Testis (tissue), 3 donors: Measurements from ENCODE around the gene CXXC5. TPM values are rescaled to one million over a fixed set of nuclear protein-coding genes. Genes with fewer than 3 reads are reported as not detected.
A peak's percentile ranks its signal among the peaks of the same experiment; 100 is the strongest.
"Not testable (repeated sequence)": the region's sequence is repeated elsewhere in the genome, so short reads cannot be mapped to it uniquely, and the experiment has no call there.

Source experiments
- DNase-seq: peaks from one replicate; pipeline ENCODE4 v3.0.0-alpha.2; 2019
- H3K27ac ChIP-seq, 2 donors: fragments of 200-600 bp; sonication (generic); one replicate each; pipeline ENCODE4 v1.5.1; 2019
- H3K27me3 ChIP-seq: fragments of 200-600 bp; sonication (generic); one replicate; pipeline ENCODE4 v1.5.1; 2019
- H3K36me3 ChIP-seq: fragments of 200-600 bp; sonication (generic); one replicate; pipeline ENCODE4 v1.5.1; 2017; ENCODE audit warnings: low read depth; ENCODE audit errors: missing control alignments
- H3K4me1 ChIP-seq: fragments of 200-600 bp; sonication (generic); one replicate; pipeline ENCODE4 v1.5.1; 2019
- H3K4me3 ChIP-seq, 2 donors: fragments of 200-600 bp; sonication (generic); one replicate each; pipeline ENCODE4 v1.5.1; 2017 to 2019
- H3K9me3 ChIP-seq: fragments of 200-600 bp; sonication (generic); one replicate; pipeline ENCODE4 v1.5.1; 2017
- POLR2A ChIP-seq: fragments of 450-650 bp; IDR thresholded peaks from one replicate; pipeline ENCODE4 v1.6.1; 2017; ENCODE audit warnings: antibody characterized with exemption, mild to moderate bottlenecking, moderate library complexity
- WGBS, 2 donors: methylation state at CpG; one replicate each; pipeline ENCODE4 v1.1.5; 2018; 5-methylcytosine and 5-hydroxymethylcytosine counted together
- intact Hi-C: fragments of 100-400 bp; cut with DNase I; formaldehyde crosslinking; loops from one replicate; pipeline ENCODE4 v1.15.1; 2023; ENCODE audit warnings: low total_unique reads
- polyA plus RNA-seq: library from polyadenylated mRNA; stranded (reverse); fragments of 350-450 nt; fragmentation: Illumina TruSeq; extraction: RNeasy Lipid Tissue Mini Kit (QIAGEN cat#74804); gene quantifications from one replicate; pipeline ENCODE4 v1.2.3, GENCODE V29; 2014; ENCODE audit warnings: low read depth, low replicate concordance; ENCODE audit not compliant: insufficient read depth
- total RNA-seq, 2 donors: library from RNA; depleted of rRNA; stranded (reverse); fragments of >200 nt; gene quantifications; one replicate each; pipeline ENCODE4 v1.2.3, GENCODE V29; 2016
- TF ChIP-seq, protein P1 (sequence below), 3 experiments: fragments of 450-650 bp in 2 of 3; fragments of 200-600 bp in 1 of 3; sonication (generic) in 1 of 3; IDR thresholded peaks; one replicate each; pipeline ENCODE4 v1.5.1; 2016 to 2019; ENCODE audit warnings: antibody characterized with exemption in 3 of 3, mild to moderate bottlenecking in 2 of 3, moderate library complexity in 1 of 3

Gene CXXC5
- total and polyA plus RNA-seq, 3 donors from 2014 or later, result 71.1 to 94.7 (median 78.3) TPM

DNA sequence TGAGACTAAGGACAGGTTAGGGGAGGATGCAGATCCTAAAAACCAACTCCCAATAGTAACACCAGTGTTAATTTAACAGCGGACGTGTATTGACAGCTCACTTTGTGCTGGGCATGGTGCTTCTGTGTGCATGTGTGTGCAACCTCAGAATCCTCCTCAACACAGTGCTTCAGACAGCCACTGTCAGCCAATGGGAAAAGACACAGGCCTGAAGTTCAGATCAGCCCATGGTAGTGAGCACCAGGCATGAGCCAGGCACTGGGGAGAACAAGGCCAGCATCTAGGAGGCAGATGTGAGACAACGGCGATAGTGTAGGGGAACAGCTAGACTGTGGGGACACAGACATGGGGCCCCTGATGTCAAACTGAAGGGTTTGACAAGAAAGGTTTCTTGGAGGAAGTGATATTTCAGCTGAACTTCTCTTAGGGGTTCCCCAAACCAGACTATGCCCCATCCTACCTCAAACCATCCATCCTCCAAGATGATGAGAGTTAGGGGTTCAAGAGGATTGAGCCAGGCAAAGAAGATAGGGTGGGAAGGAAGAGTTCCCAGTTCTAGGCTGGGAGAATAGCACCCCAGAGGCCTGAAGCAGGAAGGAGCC is 75.9 kb downstream of the CXXC5 start:
- H3K4me1 ChIP-seq, result no peaks in the 10 kb centered on the region
- WGBS, 2 donors, result 96 to 98% methylated on average over 4 of the region's 4 CpGs
- no peaks in the 10 kb centered on the region for H3K9me3 ChIP-seq
- H3K36me3 ChIP-seq, result no peaks in the 10 kb centered on the region
- TF ChIP-seq, protein P1, sequence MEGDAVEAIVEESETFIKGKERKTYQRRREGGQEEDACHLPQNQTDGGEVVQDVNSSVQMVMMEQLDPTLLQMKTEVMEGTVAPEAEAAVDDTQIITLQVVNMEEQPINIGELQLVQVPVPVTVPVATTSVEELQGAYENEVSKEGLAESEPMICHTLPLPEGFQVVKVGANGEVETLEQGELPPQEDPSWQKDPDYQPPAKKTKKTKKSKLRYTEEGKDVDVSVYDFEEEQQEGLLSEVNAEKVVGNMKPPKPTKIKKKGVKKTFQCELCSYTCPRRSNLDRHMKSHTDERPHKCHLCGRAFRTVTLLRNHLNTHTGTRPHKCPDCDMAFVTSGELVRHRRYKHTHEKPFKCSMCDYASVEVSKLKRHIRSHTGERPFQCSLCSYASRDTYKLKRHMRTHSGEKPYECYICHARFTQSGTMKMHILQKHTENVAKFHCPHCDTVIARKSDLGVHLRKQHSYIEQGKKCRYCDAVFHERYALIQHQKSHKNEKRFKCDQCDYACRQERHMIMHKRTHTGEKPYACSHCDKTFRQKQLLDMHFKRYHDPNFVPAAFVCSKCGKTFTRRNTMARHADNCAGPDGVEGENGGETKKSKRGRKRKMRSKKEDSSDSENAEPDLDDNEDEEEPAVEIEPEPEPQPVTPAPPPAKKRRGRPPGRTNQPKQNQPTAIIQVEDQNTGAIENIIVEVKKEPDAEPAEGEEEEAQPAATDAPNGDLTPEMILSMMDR (IDR thresholded peaks at IDR 0.05), result no peak
- TF ChIP-seq POLR2A, result no peak
- H3K4me3 ChIP-seq, result no peak overlapping the region
- DNase-seq, result no peak
- intact Hi-C loops, result no loop called here
- no peak overlapping the region for H3K27ac ChIP-seq
- H3K27me3 ChIP-seq, result no peaks in the 10 kb centered on the region

DNA sequence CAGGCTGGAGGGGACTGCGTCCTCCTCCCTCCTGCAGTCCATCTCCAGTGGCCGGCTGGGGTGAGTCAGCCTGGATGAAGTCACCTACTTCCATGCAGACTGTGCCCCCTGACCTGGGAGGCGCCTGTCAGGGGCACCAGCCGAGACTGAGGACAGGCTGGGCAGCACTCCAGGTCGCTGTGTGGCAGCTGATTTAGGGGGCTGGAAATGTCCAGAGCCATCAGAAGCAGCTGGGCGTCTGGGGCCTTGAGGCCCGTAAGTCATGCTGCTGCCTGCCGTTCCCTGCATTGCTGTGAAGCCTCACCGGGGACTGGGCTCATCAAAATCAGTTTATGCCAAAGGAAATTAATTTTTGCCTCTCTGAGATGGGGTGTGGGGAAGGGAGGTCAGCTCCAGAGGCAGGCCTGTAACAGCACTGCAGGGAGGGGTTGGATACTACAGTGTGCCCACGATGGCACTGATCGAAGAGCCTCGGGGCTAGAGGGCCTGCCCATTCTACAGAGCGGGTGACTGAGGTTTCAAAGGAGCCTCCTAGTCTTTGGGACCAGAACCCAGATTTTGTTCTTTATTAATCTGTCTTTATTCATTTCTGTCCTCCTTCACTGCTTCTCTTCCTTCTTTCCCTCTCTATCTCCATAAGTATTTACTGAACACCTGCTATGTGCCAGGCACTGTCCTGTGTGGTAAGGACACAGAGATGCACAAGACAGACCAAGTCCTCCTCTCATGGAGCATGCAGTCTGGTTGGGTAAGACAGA is 77.1 kb downstream of the CXXC5 start:
- Histone ChIP-seq H3K9me3 (no peaks in the 10 kb centered on the region), H3K4me1 (no peaks in the 10 kb centered on the region), H3K27ac (no peak overlapping the region), H3K4me3 (no peak overlapping the region), H3K27me3 (no peaks in the 10 kb centered on the region), H3K36me3 (no peaks in the 10 kb centered on the region)
- peak; percentile 29 for DNase-seq
- WGBS, 2 donors, result 68 to 73% methylated on average over 9 to 13 of the region's 13 CpGs
- intact Hi-C loops, result no loop called here
- TF ChIP-seq, protein P1 (IDR thresholded peaks at IDR 0.05), result no peak
- TF ChIP-seq POLR2A, result no peak

DNA sequence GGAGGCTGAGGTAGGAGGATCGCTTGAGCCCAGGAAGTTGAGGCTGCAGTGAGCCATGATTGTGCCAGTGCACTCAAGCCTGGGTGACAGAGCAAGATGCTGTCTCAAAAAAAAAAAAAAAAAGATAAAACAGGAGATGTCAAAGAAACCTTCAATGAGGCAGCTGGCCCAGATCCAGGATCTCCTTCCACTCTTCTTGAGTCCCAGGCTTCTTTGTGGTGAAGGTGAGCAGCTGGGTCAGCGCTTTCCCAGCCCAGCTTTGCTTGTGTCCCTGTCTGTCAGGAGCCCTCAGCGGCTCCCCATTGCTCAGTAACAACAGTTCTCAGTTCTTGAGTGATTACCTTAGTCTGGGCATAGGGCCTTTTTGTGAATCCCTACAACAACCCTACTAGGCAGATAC is 78.1 kb downstream of the CXXC5 start:
- H3K9me3 ChIP-seq, result no peaks in the 10 kb centered on the region
- no peaks in the 10 kb centered on the region for H3K27me3 ChIP-seq
- no peaks in the 10 kb centered on the region for H3K36me3 ChIP-seq
- H3K4me1 ChIP-seq, result no peaks in the 10 kb centered on the region
- no peak overlapping the region for H3K27ac ChIP-seq
- TF ChIP-seq, protein P1 (IDR thresholded peaks at IDR 0.05), result no peak
- no peak for TF ChIP-seq POLR2A
- DNase-seq, result no peak
- intact Hi-C loops, result no loop called here
- 94% methylated on average over 3 of the region's 3 CpGs for WGBS, 2 donors
- no peak overlapping the region for H3K4me3 ChIP-seq

DNA sequence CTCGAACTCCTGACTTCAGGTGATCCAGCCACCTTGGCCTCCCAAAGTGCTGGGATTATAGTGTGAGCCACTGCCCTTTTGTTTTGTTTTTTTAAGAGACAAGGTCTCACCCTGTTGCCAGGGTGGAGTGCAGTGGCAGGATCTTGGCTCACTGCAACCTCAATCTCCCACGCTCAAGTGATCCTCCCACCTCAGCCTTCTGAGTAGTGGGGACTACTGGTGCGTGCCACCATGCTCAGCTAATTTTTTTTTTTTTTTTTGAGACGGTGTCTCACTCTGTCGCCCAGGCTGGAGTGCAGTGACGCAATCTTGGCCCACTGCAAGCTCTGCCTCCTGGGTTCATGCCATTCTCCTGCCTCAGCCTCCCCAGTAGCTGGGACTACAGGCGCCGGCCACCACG is 79.5 kb downstream of the CXXC5 start:
- H3K9me3 ChIP-seq, intact Hi-C loops, H3K4me1 ChIP-seq, H3K36me3 ChIP-seq, H3K27ac ChIP-seq, H3K4me3 ChIP-seq, H3K27me3 ChIP-seq, DNase-seq: not testable (repeated sequence)
- WGBS, 2 donors, result 82 to 90% methylated on average over 9 of the region's 9 CpGs

DNA sequence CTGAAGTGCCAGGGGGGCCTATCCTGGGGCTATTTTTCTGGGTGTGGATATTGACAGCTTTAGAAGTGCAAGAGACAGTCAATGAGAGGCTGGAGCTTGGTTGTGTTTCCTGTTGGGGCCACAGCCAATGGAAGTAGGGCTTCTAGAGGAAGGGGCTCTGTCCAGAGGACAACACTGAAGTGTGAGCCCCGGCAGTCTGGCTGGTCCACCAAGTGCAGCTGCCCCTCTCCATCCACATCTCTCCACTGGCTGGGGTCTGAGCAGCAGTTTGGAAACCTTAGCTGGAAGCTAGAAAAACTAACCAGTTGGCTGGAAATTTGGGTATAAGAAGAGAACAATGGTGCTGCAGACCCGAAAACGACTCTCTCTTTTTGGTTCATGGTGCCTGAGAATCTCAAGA is 83.1 kb downstream of the CXXC5 start:
- no peaks in the 10 kb centered on the region for H3K9me3 ChIP-seq
- no peak for TF ChIP-seq POLR2A
- TF ChIP-seq, protein P1 (IDR thresholded peaks at IDR 0.05), result no peak
- no peak overlapping the region for H3K4me3 ChIP-seq
- intact Hi-C loops, result no loop called here
- H3K36me3 ChIP-seq, result no peaks in the 10 kb centered on the region
- no peak overlapping the region for H3K27ac ChIP-seq
- WGBS, 2 donors, result 78 to 83% methylated on average over 3 of the region's 3 CpGs
- H3K27me3 ChIP-seq, result no peaks in the 10 kb centered on the region
- DNase-seq, result no peak
- H3K4me1 ChIP-seq, result peaks cover 4% of the 10 kb centered on the region
